Psoas muscle (tissue), 8 donors: Measurements from ENCODE around the gene KATNIP. TPM values are rescaled to one million over a fixed set of nuclear protein-coding genes. Genes with fewer than 3 reads are reported as not detected.

Source experiments
- ATAC-seq, 4 donors: fragments of 200-7000 bp; cut with Tn5 transposase; one replicate each; pipeline ENCODE4 v1.9.1; 2020; ENCODE audit warnings: moderate library complexity in 3 of 4, mild to moderate bottlenecking in 2 of 4
- DNase-seq, 2 donors: peaks; one replicate each; pipeline ENCODE4 v3.0.0-alpha.2; 2020
- H3K27ac ChIP-seq: fragments of 200-600 bp; one replicate; pipeline ENCODE4 v1.8.0; 2022
- H3K27me3 ChIP-seq, 3 donors: fragments of 200-600 bp in 1 of 3; one replicate each; pipeline versions ENCODE4 v1.6.1 to v1.8.0; 2013 to 2022; ENCODE audit warnings: low read length in 2 of 3, mild to moderate bottlenecking in 2 of 3, moderate library complexity in 1 of 3; ENCODE audit not compliant: insufficient read depth in 3 of 3
- H3K36me3 ChIP-seq, 2 donors: fragments of 200-600 bp in 1 of 2; one replicate each; pipeline versions ENCODE4 v1.6.1 to v1.8.0; 2013 to 2022; ENCODE audit warnings: low read depth in 1 of 2, mild to moderate bottlenecking in 1 of 2, moderate library complexity in 1 of 2; ENCODE audit not compliant: insufficient read depth in 1 of 2
- H3K4me1 ChIP-seq: fragments of 200-600 bp; one replicate; pipeline ENCODE4 v1.8.0; 2022
- H3K4me3 ChIP-seq: fragments of 200-600 bp; one replicate; pipeline ENCODE4 v1.8.0; 2022; ENCODE audit warnings: mild to moderate bottlenecking
- H3K9me3 ChIP-seq: fragments of 200-600 bp; one replicate; pipeline ENCODE4 v1.8.0; 2022
- CTCF ChIP-seq: fragments of 200-600 bp; IDR thresholded peaks from one replicate; pipeline ENCODE4 v1.8.0; 2022; ENCODE audit warnings: antibody characterized with exemption
- WGBS, 3 donors: extraction: QIAGEN DNeasy Blood & Tissue Kit; methylation state at CpG; one replicate each; pipeline versions ENCODE4 v1.1.6 to v1.1.7; 2013; 5-methylcytosine and 5-hydroxymethylcytosine counted together
- intact Hi-C, 2 donors: fragments of 100-400 bp; cut with DNase I; formaldehyde crosslinking; loops; one replicate each; pipeline versions ENCODE4 v1.11.0 to v1.14.2; 2022
- polyA plus RNA-seq, 3 donors: library from polyadenylated mRNA; stranded (reverse); fragments of 200-250 nt; gene quantifications; one replicate each; pipeline ENCODE4 v1.2.3, GENCODE V29; 2013
- total RNA-seq, 4 donors: library from RNA; stranded (reverse); fragmentation: NEBNext Ultra II Directional in 2 of 4; extraction: Animal tissue kit (Norgen Biotek cat#: 25700) in 2 of 4; gene quantifications; one replicate each; pipeline versions ENCODE4 v1.2.1 to v1.2.4, GENCODE V29; 2021 to 2023
- donor health status: healthy with polysubstance abuse.
- donor health status: DM: no; HTN: no; CAD: no; lungs with moderate emphysema.
- donor health status: Bipolar disorder and iron deficiency.
- donor health status: healthy.
- donor health status: DM: yes; HTN: yes; CAD: no.
- donor health status: DM: no; HTN: no; CAD: no.
- donor health status: DM: no; HTN: no; CAD: no.
- donor health status: DM: yes; HTN: yes; CAD: no.

The KATNIP gene
- total and polyA plus RNA-seq, 7 donors, result 4.5 to 9.6 (median 6.1) TPM

GRCh38 chr16:27547134-27547533, 2.8 kb upstream of the KATNIP start:
- Histone ChIP-seq H3K27ac (peak overlapping the region; percentile 87), H3K4me3 (peak overlapping the region; percentile 7), H3K9me3 (no peaks in the 10 kb centered on the region), H3K27me3 (no peaks in the 10 kb centered on the region), H3K36me3 (peaks cover 5 to 41% of the 10 kb centered on the region in 2 donors), H3K4me1 (peaks cover 34% of the 10 kb centered on the region)
- no peak for DNase-seq
- intact Hi-C loops, result no loop called here
- no peak for TF ChIP-seq CTCF
- WGBS, 3 donors, result 52 to 62% (median 54%) methylated on average over 4 of the region's 4 CpGs
- ATAC-seq, result peak in 2 of 4 donors; percentile 29 to 52

GRCh38 chr16:27547851-27548250, 2.1 kb upstream of the KATNIP start:
- WGBS, 3 donors, result 91 to 95% (median 94%) methylated on average over 2 of the region's 2 CpGs
- DNase-seq (no peak), ATAC-seq (no peak)
- intact Hi-C loops, result no loop called here
- Histone ChIP-seq H3K4me3 (peak overlapping the region; percentile 93), H3K9me3 (no peaks in the 10 kb centered on the region), H3K27me3 (no peaks in the 10 kb centered on the region), H3K27ac (peak overlapping the region; percentile 87), H3K4me1 (peaks cover 34% of the 10 kb centered on the region), H3K36me3 (peaks cover 5 to 34% of the 10 kb centered on the region in 2 donors)
- TF ChIP-seq CTCF, result no peak

GRCh38 chr16:27549464-27549745, 539 bp upstream of the KATNIP start:
- Histone ChIP-seq H3K27ac (peak overlapping the region; percentile 87), H3K27me3 (no peaks in the 10 kb centered on the region), H3K9me3 (no peaks in the 10 kb centered on the region), H3K4me3 (peak overlapping the region; percentile 93), H3K36me3 (peaks cover 5 to 18% of the 10 kb centered on the region in 2 donors), H3K4me1 (peaks cover 34% of the 10 kb centered on the region)
- intact Hi-C loops, result no loop called here
- WGBS, 3 donors, result 0 to 1% (median 1%) methylated on average over 10 to 21 of the region's 21 CpGs
- ATAC-seq, result peak; percentile 45 to 70 (median 56)
- DNase-seq, result no peak
- no peak for TF ChIP-seq CTCF

GRCh38 chr16:27550582-27550920, 607 bp downstream of the KATNIP start:
- peaks cover 34% of the 10 kb centered on the region for H3K4me1 ChIP-seq
- no peak for TF ChIP-seq CTCF
- ATAC-seq (no peak), DNase-seq (no peak)
- WGBS, 3 donors, result 35 to 40% (median 36%) methylated on average over 4 of the region's 4 CpGs
- no peaks in the 10 kb centered on the region for H3K9me3 ChIP-seq
- no peaks in the 10 kb centered on the region for H3K27me3 ChIP-seq
- peaks cover 0 to 7% of the 10 kb centered on the region in 2 donors for H3K36me3 ChIP-seq
- peak overlapping the region; percentile 87 for H3K27ac ChIP-seq
- H3K4me3 ChIP-seq, result peak overlapping the region; percentile 93
- intact Hi-C loops, result loop anchor here in 1 of 2 donors (2.0 kb wide), 1 partner anchor 34 kb away; no protein-coding TSS in a partner anchor

- ATAC-seq (no peak), DNase-seq (no peak)
- Histone ChIP-seq H3K27ac (peak overlapping the region; percentile 87), H3K36me3 (peaks cover 0 to 2% of the 10 kb centered on the region in 2 donors), H3K27me3 (no peaks in the 10 kb centered on the region), H3K4me3 (peak overlapping the region; percentile 93), H3K9me3 (no peaks in the 10 kb centered on the region), H3K4me1 (peaks cover 34% of the 10 kb centered on the region)
- no peak for TF ChIP-seq CTCF
- 4 to 22% (median 11%) methylated on average over 1 of the region's 1 CpG for WGBS, 3 donors
- intact Hi-C loops, result loop anchor here in 1 of 2 donors (2.0 kb wide), 1 partner anchor 34 kb away; no protein-coding TSS in a partner anchor
Observed at GRCh38 chr16:27551036-27551435, 1.1 kb downstream of the KATNIP start.
